Dendritic cell treated with granulocyte-macrophage colony-stimulating factor and Interleukin-4, amounts not matched to agents 40 ng/mL and 50 ng/mL, for 4 days (primary cell): Measurements from ENCODE around the gene RBFOX1.

ENCODE experiments used
- H3K27ac Mint-ChIP-seq: one replicate; pipeline ENCODE4 v1.8.0; 2022; ENCODE audit warnings: mild to moderate bottlenecking, mixed read lengths
- H3K27me3 Mint-ChIP-seq: one replicate; pipeline ENCODE4 v1.8.0; 2022; ENCODE audit warnings: mild to moderate bottlenecking, mixed read lengths
- H3K36me3 Mint-ChIP-seq: one replicate; pipeline ENCODE4 v1.8.0; 2022; ENCODE audit warnings: low read depth, mixed read lengths
- H3K4me1 Mint-ChIP-seq: one replicate; pipeline ENCODE4 v1.8.0; 2022; ENCODE audit warnings: low read depth, mixed read lengths
- H3K4me3 Mint-ChIP-seq: one replicate; pipeline ENCODE4 v1.8.0; 2022; ENCODE audit warnings: mild to moderate bottlenecking, moderate library complexity, mixed read lengths
- H3K9me3 Mint-ChIP-seq: one replicate; pipeline ENCODE4 v1.8.0; 2022; ENCODE audit warnings: mixed read lengths
- intact Hi-C: fragments of 100-400 bp; cut with micrococcal nuclease; formaldehyde crosslinking; loops from one replicate; pipeline ENCODE4 v1.15.0; 2022

RBFOX1 gene

GRCh38 chr16:7506363-7506762 is 173.7 kb downstream of the RBFOX1 start:
- Mint-ChIP-seq H3K27me3 (no peaks in the 10 kb centered on the region), H3K4me1 (no peaks in the 10 kb centered on the region), H3K9me3 (no peaks in the 10 kb centered on the region), H3K4me3 (no peak overlapping the region), H3K27ac (no peak overlapping the region), H3K36me3 (no peaks in the 10 kb centered on the region)
- intact Hi-C loops, result no loop called here

GRCh38 chr16:7508656-7509055 is 176.0 kb downstream of the RBFOX1 start:
- intact Hi-C loops, result no loop called here
- no peak overlapping the region for H3K4me3 Mint-ChIP-seq
- H3K36me3 Mint-ChIP-seq, result no peaks in the 10 kb centered on the region
- no peaks in the 10 kb centered on the region for H3K27me3 Mint-ChIP-seq
- no peaks in the 10 kb centered on the region for H3K9me3 Mint-ChIP-seq
- H3K27ac Mint-ChIP-seq, result no peak overlapping the region
- H3K4me1 Mint-ChIP-seq, result no peaks in the 10 kb centered on the region

GRCh38 chr16:7509963-7510601 is 177.4 kb downstream of the RBFOX1 start:
- H3K27me3 Mint-ChIP-seq, result no peaks in the 10 kb centered on the region
- no peaks in the 10 kb centered on the region for H3K4me1 Mint-ChIP-seq
- H3K27ac Mint-ChIP-seq, result no peak overlapping the region
- no peak overlapping the region for H3K4me3 Mint-ChIP-seq
- H3K36me3 Mint-ChIP-seq, result no peaks in the 10 kb centered on the region
- H3K9me3 Mint-ChIP-seq, result no peaks in the 10 kb centered on the region
- intact Hi-C loops, result no loop called here

- no peaks in the 10 kb centered on the region for H3K4me1 Mint-ChIP-seq
- H3K4me3 Mint-ChIP-seq, result no peak overlapping the region
- H3K27me3 Mint-ChIP-seq, result no peaks in the 10 kb centered on the region
- H3K9me3 Mint-ChIP-seq, result no peaks in the 10 kb centered on the region
- intact Hi-C loops, result no loop called here
- no peak overlapping the region for H3K27ac Mint-ChIP-seq
- H3K36me3 Mint-ChIP-seq, result no peaks in the 10 kb centered on the region
Observed at GRCh38 chr16:7511549-7512260, 179.1 kb downstream of the RBFOX1 start.

GRCh38 chr16:7512503-7512902 is 179.9 kb downstream of the RBFOX1 start:
- H3K4me1 Mint-ChIP-seq, result no peaks in the 10 kb centered on the region
- intact Hi-C loops, result no loop called here
- H3K36me3 Mint-ChIP-seq, result no peaks in the 10 kb centered on the region
- no peaks in the 10 kb centered on the region for H3K9me3 Mint-ChIP-seq
- H3K27ac Mint-ChIP-seq, result no peak overlapping the region
- no peaks in the 10 kb centered on the region for H3K27me3 Mint-ChIP-seq
- no peak overlapping the region for H3K4me3 Mint-ChIP-seq

- intact Hi-C loops, result no loop called here
Observed at GRCh38 chr16:7513429-7513828, 180.8 kb downstream of the RBFOX1 start.

GRCh38 chr16:7515543-7515942 is 182.9 kb downstream of the RBFOX1 start:
- H3K27ac Mint-ChIP-seq, result no peak overlapping the region
- H3K4me3 Mint-ChIP-seq, result no peak overlapping the region
- H3K9me3 Mint-ChIP-seq, result no peaks in the 10 kb centered on the region
- H3K36me3 Mint-ChIP-seq, result no peaks in the 10 kb centered on the region
- no peaks in the 10 kb centered on the region for H3K4me1 Mint-ChIP-seq
- H3K27me3 Mint-ChIP-seq, result no peaks in the 10 kb centered on the region
- intact Hi-C loops, result no loop called here

More at GRCh38 chr16:7513429-7513828, 180.8 kb downstream of the RBFOX1 start:
- no peaks in the 10 kb centered on the region for H3K27me3 Mint-ChIP-seq
- H3K9me3 Mint-ChIP-seq, result no peaks in the 10 kb centered on the region
- H3K4me3 Mint-ChIP-seq, result no peak overlapping the region
- no peak overlapping the region for H3K27ac Mint-ChIP-seq
- H3K4me1 Mint-ChIP-seq, result no peaks in the 10 kb centered on the region
- H3K36me3 Mint-ChIP-seq, result no peaks in the 10 kb centered on the region

- H3K9me3 Mint-ChIP-seq, result no peaks in the 10 kb centered on the region
- intact Hi-C loops, result no loop called here
- no peaks in the 10 kb centered on the region for H3K36me3 Mint-ChIP-seq
- H3K4me1 Mint-ChIP-seq, result no peaks in the 10 kb centered on the region
- H3K4me3 Mint-ChIP-seq, result no peak overlapping the region
- no peak overlapping the region for H3K27ac Mint-ChIP-seq
- H3K27me3 Mint-ChIP-seq, result no peaks in the 10 kb centered on the region
Observed at GRCh38 chr16:7517496-7517895, 184.9 kb downstream of the RBFOX1 start.

GRCh38 chr16:7518158-7518557 is 185.5 kb downstream of the RBFOX1 start:
- H3K9me3 Mint-ChIP-seq, result no peaks in the 10 kb centered on the region
- no peak overlapping the region for H3K4me3 Mint-ChIP-seq
- H3K27ac Mint-ChIP-seq, result no peak overlapping the region
- H3K27me3 Mint-ChIP-seq, result no peaks in the 10 kb centered on the region
- intact Hi-C loops, result no loop called here
- no peaks in the 10 kb centered on the region for H3K4me1 Mint-ChIP-seq
- no peaks in the 10 kb centered on the region for H3K36me3 Mint-ChIP-seq

- H3K27me3 Mint-ChIP-seq, result no peaks in the 10 kb centered on the region
- H3K27ac Mint-ChIP-seq, result no peak overlapping the region
- no peaks in the 10 kb centered on the region for H3K36me3 Mint-ChIP-seq
- H3K4me3 Mint-ChIP-seq, result no peak overlapping the region
- H3K4me1 Mint-ChIP-seq, result no peaks in the 10 kb centered on the region
- intact Hi-C loops, result no loop called here
- H3K9me3 Mint-ChIP-seq, result no peaks in the 10 kb centered on the region
Observed at GRCh38 chr16:7521834-7522233, 189.2 kb downstream of the RBFOX1 start.

- intact Hi-C loops, result no loop called here
- Mint-ChIP-seq H3K4me1 (no peaks in the 10 kb centered on the region), H3K27me3 (no peaks in the 10 kb centered on the region), H3K9me3 (no peaks in the 10 kb centered on the region), H3K36me3 (no peaks in the 10 kb centered on the region), H3K27ac (no peak overlapping the region), H3K4me3 (no peak overlapping the region)
Observed at GRCh38 chr16:7524419-7524818, 191.8 kb downstream of the RBFOX1 start.

GRCh38 chr16:7526736-7527135 is 194.1 kb downstream of the RBFOX1 start:
- Mint-ChIP-seq H3K4me1 (no peaks in the 10 kb centered on the region), H3K4me3 (no peak overlapping the region), H3K27me3 (no peaks in the 10 kb centered on the region), H3K27ac (no peak overlapping the region), H3K36me3 (no peaks in the 10 kb centered on the region), H3K9me3 (peaks cover 6% of the 10 kb centered on the region)
- intact Hi-C loops, result no loop called here

- Mint-ChIP-seq H3K9me3 (peaks cover 24% of the 10 kb centered on the region), H3K36me3 (no peaks in the 10 kb centered on the region), H3K27ac (no peak overlapping the region), H3K4me1 (no peaks in the 10 kb centered on the region), H3K4me3 (no peak overlapping the region), H3K27me3 (no peaks in the 10 kb centered on the region)
- intact Hi-C loops, result no loop called here
Observed at GRCh38 chr16:7532534-7532933, 199.9 kb downstream of the RBFOX1 start.

GRCh38 chr16:7534749-7535148 is 202.1 kb downstream of the RBFOX1 start:
- intact Hi-C loops, result no loop called here
- H3K27ac Mint-ChIP-seq, result no peak overlapping the region
- no peaks in the 10 kb centered on the region for H3K4me1 Mint-ChIP-seq
- H3K27me3 Mint-ChIP-seq, result no peaks in the 10 kb centered on the region
- H3K9me3 Mint-ChIP-seq, result peaks cover 36% of the 10 kb centered on the region
- no peak overlapping the region for H3K4me3 Mint-ChIP-seq
- H3K36me3 Mint-ChIP-seq, result no peaks in the 10 kb centered on the region

- Mint-ChIP-seq H3K27me3 (no peaks in the 10 kb centered on the region), H3K4me3 (no peak overlapping the region), H3K9me3 (peaks cover 17% of the 10 kb centered on the region), H3K27ac (no peak overlapping the region), H3K36me3 (no peaks in the 10 kb centered on the region), H3K4me1 (no peaks in the 10 kb centered on the region)
- intact Hi-C loops, result no loop called here
Observed at GRCh38 chr16:7541026-7541425, 208.4 kb downstream of the RBFOX1 start.
